ENCODE measurements around the gene MRPL4. TPM values are rescaled to one million over a fixed set of nuclear protein-coding genes. Genes with fewer than 3 reads are reported as not detected.
"Not testable (repeated sequence)": the region's sequence is repeated elsewhere in the genome, so short reads cannot be mapped to it uniquely, and the experiment has no call there.

Gene MRPL4
- total RNA-seq, 2 donors from 2014 or later = 66.0 to 69.2 TPM

DNA sequence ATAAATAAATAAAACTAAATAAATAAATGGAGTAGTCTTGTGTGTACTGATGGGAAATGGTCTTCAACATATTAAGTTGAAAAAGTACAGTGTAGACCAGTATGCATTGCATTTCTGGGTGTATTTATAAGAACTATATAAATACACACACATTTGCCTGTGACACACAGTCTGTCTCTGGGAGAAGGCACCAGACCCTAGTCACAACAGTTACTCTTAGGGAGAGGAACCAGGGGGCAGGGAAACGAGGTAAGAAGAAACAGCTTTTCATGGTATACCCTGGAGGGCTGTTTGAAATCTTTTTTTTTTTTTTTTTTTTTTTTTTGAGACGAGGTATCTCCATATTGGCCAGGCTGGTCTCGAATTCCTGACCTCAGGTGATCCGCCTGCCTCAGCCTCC lies 18.1 kb upstream of the MRPL4 start:
- no peak overlapping the region for H3K4me3 ChIP-seq (ENCODE audit: low read length)
- H3K36me3 ChIP-seq (ENCODE audit: control insufficient read depth, insufficient read depth, low read length) = no peaks in the 10 kb centered on the region
- Mint-ChIP-seq H3K4me1 (peaks cover 2% of the 10 kb centered on the region), H3K9me3 (no peaks in the 10 kb centered on the region), H3K36me3 (ENCODE audit: low read depth) (no peaks in the 10 kb centered on the region), H3K27me3 (ENCODE audit: insufficient read depth) (no peaks in the 10 kb centered on the region), H3K27ac (no peak overlapping the region), H3K4me3 (no peak overlapping the region)
- no peaks in the 10 kb centered on the region for H3K27me3 ChIP-seq (ENCODE audit: control insufficient read depth, insufficient read depth, low read length, poor library complexity, severe bottlenecking)
- no peaks in the 10 kb centered on the region for H3K9me3 ChIP-seq (ENCODE audit: control insufficient read depth, low read length)
- H3K27ac ChIP-seq (ENCODE audit: low read depth, low read length) = no peak overlapping the region
- TF ChIP-seq, protein P1, sequence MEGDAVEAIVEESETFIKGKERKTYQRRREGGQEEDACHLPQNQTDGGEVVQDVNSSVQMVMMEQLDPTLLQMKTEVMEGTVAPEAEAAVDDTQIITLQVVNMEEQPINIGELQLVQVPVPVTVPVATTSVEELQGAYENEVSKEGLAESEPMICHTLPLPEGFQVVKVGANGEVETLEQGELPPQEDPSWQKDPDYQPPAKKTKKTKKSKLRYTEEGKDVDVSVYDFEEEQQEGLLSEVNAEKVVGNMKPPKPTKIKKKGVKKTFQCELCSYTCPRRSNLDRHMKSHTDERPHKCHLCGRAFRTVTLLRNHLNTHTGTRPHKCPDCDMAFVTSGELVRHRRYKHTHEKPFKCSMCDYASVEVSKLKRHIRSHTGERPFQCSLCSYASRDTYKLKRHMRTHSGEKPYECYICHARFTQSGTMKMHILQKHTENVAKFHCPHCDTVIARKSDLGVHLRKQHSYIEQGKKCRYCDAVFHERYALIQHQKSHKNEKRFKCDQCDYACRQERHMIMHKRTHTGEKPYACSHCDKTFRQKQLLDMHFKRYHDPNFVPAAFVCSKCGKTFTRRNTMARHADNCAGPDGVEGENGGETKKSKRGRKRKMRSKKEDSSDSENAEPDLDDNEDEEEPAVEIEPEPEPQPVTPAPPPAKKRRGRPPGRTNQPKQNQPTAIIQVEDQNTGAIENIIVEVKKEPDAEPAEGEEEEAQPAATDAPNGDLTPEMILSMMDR (conservative IDR thresholded peaks at IDR 0.05) = no peak
- H3K4me1 ChIP-seq (ENCODE audit: control insufficient read depth, insufficient read depth, low read length) = no peaks in the 10 kb centered on the region
- 86 to 94% methylated on average over 2 to 4 of the region's 4 CpGs for WGBS, 2 experiments (ENCODE audit: insufficient coverage in 1 of 2, insufficient read length in 1 of 2)
- no peak for DNase-seq
- no peak overlapping the region for H3K9ac ChIP-seq (ENCODE audit: extremely low read depth, low read length, poor library complexity, severe bottlenecking)

DNA sequence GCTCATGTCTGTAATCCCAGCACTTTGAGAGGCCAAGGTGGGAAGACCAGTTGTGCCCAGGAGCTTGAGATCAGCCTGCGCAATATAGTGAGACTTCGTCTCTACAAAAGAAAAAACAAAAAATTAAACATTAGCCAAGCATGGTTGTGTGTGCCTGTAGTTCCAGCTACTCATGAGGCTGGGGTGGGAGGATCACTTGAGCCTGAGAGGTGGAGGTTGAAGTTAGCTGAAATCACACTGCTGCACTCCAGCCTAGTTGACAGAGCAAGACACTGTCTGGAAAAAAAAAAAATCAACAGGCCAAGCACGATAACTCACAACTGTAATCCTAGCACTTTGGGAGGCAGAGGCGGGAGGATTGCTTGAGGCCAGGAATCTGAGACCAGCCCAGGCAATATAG lies 17.0 kb upstream of the MRPL4 start:
- no peak overlapping the region for H3K27ac ChIP-seq (ENCODE audit: low read depth, low read length)
- no peaks in the 10 kb centered on the region for H3K4me1 ChIP-seq (ENCODE audit: control insufficient read depth, insufficient read depth, low read length)
- Mint-ChIP-seq H3K9me3 (no peaks in the 10 kb centered on the region), H3K27ac (no peak overlapping the region), H3K4me3 (no peak overlapping the region), H3K4me1 (peaks cover 2% of the 10 kb centered on the region), H3K36me3 (ENCODE audit: low read depth) (no peaks in the 10 kb centered on the region), H3K27me3 (ENCODE audit: insufficient read depth) (no peaks in the 10 kb centered on the region)
- H3K27me3 ChIP-seq (ENCODE audit: control insufficient read depth, insufficient read depth, low read length, poor library complexity, severe bottlenecking) = no peaks in the 10 kb centered on the region
- no peak overlapping the region for H3K4me3 ChIP-seq (ENCODE audit: low read length)
- no peaks in the 10 kb centered on the region for H3K36me3 ChIP-seq (ENCODE audit: control insufficient read depth, insufficient read depth, low read length)
- TF ChIP-seq, protein P1 (conservative IDR thresholded peaks at IDR 0.05) = no peak
- DNase-seq = no peak
- WGBS, 2 experiments (ENCODE audit: insufficient coverage in 1 of 2, insufficient read length in 1 of 2) = 70 to 73% methylated on average over 3 of the region's 4 CpGs
- H3K9me3 ChIP-seq (ENCODE audit: control insufficient read depth, low read length) = no peaks in the 10 kb centered on the region
- H3K9ac ChIP-seq (ENCODE audit: extremely low read depth, low read length, poor library complexity, severe bottlenecking) = no peak overlapping the region

DNA sequence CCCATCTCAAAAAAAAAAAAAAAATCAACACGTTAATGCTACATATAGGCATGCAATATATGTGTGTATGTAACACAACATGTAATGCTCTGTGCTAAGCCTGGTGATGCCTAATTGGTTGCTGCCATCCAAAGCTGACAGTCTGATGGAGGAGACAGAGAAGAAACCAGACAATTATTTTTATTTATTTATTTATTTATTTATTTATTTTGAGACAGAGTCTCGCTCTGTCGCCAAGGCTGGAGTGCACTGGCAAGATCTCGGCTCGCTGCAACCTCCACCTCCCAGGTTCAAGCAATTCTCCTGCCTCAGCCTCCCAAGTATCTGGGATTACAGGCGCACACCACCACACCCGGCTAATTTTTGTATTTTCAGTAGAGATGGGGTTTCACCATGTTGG lies 16.6 kb upstream of the MRPL4 start:
- not testable (repeated sequence) for H3K27me3 ChIP-seq (ENCODE audit: control insufficient read depth, insufficient read depth, low read length, poor library complexity, severe bottlenecking); H3K9ac ChIP-seq (ENCODE audit: extremely low read depth, low read length, poor library complexity, severe bottlenecking); DNase-seq; H3K4me3 ChIP-seq (ENCODE audit: low read length); H3K9me3 ChIP-seq (ENCODE audit: control insufficient read depth, low read length); H3K4me1 ChIP-seq (ENCODE audit: control insufficient read depth, insufficient read depth, low read length); H3K27ac ChIP-seq (ENCODE audit: low read depth, low read length); H3K27me3 Mint-ChIP-seq (ENCODE audit: insufficient read depth); H3K27ac Mint-ChIP-seq; H3K36me3 Mint-ChIP-seq (ENCODE audit: low read depth); H3K4me3 Mint-ChIP-seq; H3K36me3 ChIP-seq (ENCODE audit: control insufficient read depth, insufficient read depth, low read length); H3K4me1 Mint-ChIP-seq; H3K9me3 Mint-ChIP-seq
- 95% methylated on average over 4 to 5 of the region's 7 CpGs for WGBS, 2 experiments (ENCODE audit: insufficient coverage in 1 of 2, insufficient read length in 1 of 2)

DNA sequence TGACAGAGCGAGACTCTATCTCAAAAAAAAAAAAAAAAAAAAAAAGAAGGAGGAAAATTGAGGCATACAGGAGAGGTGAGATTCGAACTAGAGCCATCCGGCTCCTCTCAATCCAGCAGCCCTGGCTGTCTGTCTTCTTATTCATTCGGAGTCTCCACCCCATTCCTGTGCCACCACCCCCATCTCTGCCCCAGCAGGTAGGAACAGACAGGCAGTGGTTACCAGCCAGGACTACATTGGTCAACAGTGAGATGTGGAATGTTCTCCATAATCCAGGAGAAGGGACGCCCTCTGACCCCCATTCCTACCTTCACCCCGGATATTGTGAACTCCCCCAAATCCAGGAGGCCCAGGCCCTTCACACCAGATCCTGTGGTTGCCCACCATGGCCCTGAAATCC lies 14.3 kb upstream of the MRPL4 start:
- Mint-ChIP-seq H3K4me1 (peaks cover 2% of the 10 kb centered on the region), H3K9me3 (no peaks in the 10 kb centered on the region), H3K27me3 (ENCODE audit: insufficient read depth) (no peaks in the 10 kb centered on the region), H3K27ac (no peak overlapping the region), H3K4me3 (no peak overlapping the region), H3K36me3 (ENCODE audit: low read depth) (no peaks in the 10 kb centered on the region)
- Histone ChIP-seq H3K27ac (ENCODE audit: low read depth, low read length) (no peak overlapping the region), H3K9ac (ENCODE audit: extremely low read depth, low read length, poor library complexity, severe bottlenecking) (no peak overlapping the region), H3K36me3 (ENCODE audit: control insufficient read depth, insufficient read depth, low read length) (no peaks in the 10 kb centered on the region), H3K4me3 (ENCODE audit: low read length) (no peak overlapping the region), H3K9me3 (ENCODE audit: control insufficient read depth, low read length) (no peaks in the 10 kb centered on the region), H3K4me1 (ENCODE audit: control insufficient read depth, insufficient read depth, low read length) (no peaks in the 10 kb centered on the region), H3K27me3 (ENCODE audit: control insufficient read depth, insufficient read depth, low read length, poor library complexity, severe bottlenecking) (no peaks in the 10 kb centered on the region)
- TF ChIP-seq, protein P1 (conservative IDR thresholded peaks at IDR 0.05) = no peak
- 90% methylated on average over 6 of the region's 6 CpGs; no CpG with 5 or more reads in 1 of the 2 experiments for WGBS, 2 experiments (ENCODE audit: insufficient coverage in 1 of 2, insufficient read length in 1 of 2)
- DNase-seq = no peak

All from endodermal cell (in vitro differentiated cells).